IMR-90 (cell line): ENCODE results near the gene GLRA2. TPM values are rescaled to one million over a fixed set of nuclear protein-coding genes. Genes with fewer than 3 reads are reported as not detected.

ENCODE experiments used
- ATAC-seq: fragments of 200-7000 bp; cut with Tn5 transposase; 2 replicates; pipeline ENCODE4 v1.9.1; 2020; ENCODE audit warnings: low read depth, mild to moderate bottlenecking, moderate library complexity
- BruUV-seq: library from RNA; stranded (reverse); fragments of 400-500 nt; replicated peaks from 2 replicates; lab custom pipeline; 2021; lab: Mats Ljungman, UMichigan
- CTCF ChIA-PET: fragments of 300-600 bp; formaldehyde crosslinking; extraction: SDS; loops from one replicate; lab custom pipeline; 2021; ENCODE audit warnings: antibody characterized with exemption; lab: Yijun Ruan, JAX
- POLR2A ChIA-PET: fragments of 300-600 bp; sonication (Branson Sonifier 250); formaldehyde crosslinking; loops from one replicate; lab custom pipeline; 2022; ENCODE audit warnings: antibody characterized with exemption; ENCODE audit not compliant: unreplicated experiment; lab: Charles Lee
- DNase-seq: peaks from one replicate; pipeline ENCODE4 v3.0.0; 2013
- H2AFZ ChIP-seq: replicated peaks from 2 replicates; pipeline ENCODE3; 2013; ENCODE audit warnings: low read length, mild to moderate bottlenecking; ENCODE audit not compliant: poor library complexity
- H2AK5ac ChIP-seq: 2 replicates; pipeline ENCODE4 v1.6.1; 2013; ENCODE audit warnings: low read depth, low read length, inconsistent platforms
- H2AK9ac ChIP-seq: replicated peaks from 2 replicates; pipeline ENCODE3; 2013; ENCODE audit warnings: mild to moderate bottlenecking, low read depth, low read length, moderate library complexity; ENCODE audit not compliant: poor library complexity
- H2BK120ac ChIP-seq: 2 replicates; pipeline ENCODE4 v1.6.1; 2013; ENCODE audit warnings: low read depth, low read length, inconsistent platforms
- H2BK15ac ChIP-seq: 3 replicates; pipeline ENCODE4 v1.6.1; 2013; ENCODE audit warnings: low read depth, low read length, inconsistent platforms
- H2BK20ac ChIP-seq: 2 replicates; pipeline ENCODE4 v1.6.1; 2013; ENCODE audit warnings: low read depth, mild to moderate bottlenecking, inconsistent platforms, low read length, moderate library complexity
- H2BK5ac ChIP-seq: 2 replicates; pipeline ENCODE4 v1.6.1; 2013; ENCODE audit warnings: mild to moderate bottlenecking, low read depth, low read length, inconsistent platforms; ENCODE audit not compliant: poor library complexity, severe bottlenecking
- H3K14ac ChIP-seq: replicated peaks from 2 replicates; pipeline ENCODE4 v1.6.1; 2013; ENCODE audit warnings: low read depth, low read length, inconsistent platforms
- H3K18ac ChIP-seq: 2 replicates; pipeline ENCODE4 v1.6.1; 2013; ENCODE audit warnings: low read depth, low read length, control low read depth
- H3K23ac ChIP-seq: 2 replicates; pipeline ENCODE4 v1.6.1; 2013; ENCODE audit warnings: low read depth, low read length, inconsistent platforms
- H3K27ac ChIP-seq: 2 replicates; pipeline ENCODE4 v1.5.1; 2013; ENCODE audit warnings: mild to moderate bottlenecking, control low read depth, low read length; ENCODE audit not compliant: insufficient read depth
- H3K27me3 ChIP-seq: 2 replicates; pipeline ENCODE4 v1.6.1; 2013; ENCODE audit warnings: low read length; ENCODE audit not compliant: control insufficient read depth, insufficient read depth
- H3K36me3 ChIP-seq: 2 replicates; pipeline ENCODE4 v1.6.1; 2013; ENCODE audit warnings: low read length, mixed read lengths; ENCODE audit not compliant: control insufficient read depth, insufficient read depth
- H3K4ac ChIP-seq: 2 replicates; pipeline ENCODE4 v1.6.1; 2013; ENCODE audit warnings: low read depth, low read length, inconsistent platforms
- H3K4me1 ChIP-seq: 2 replicates; pipeline ENCODE4 v1.6.1; 2013; ENCODE audit warnings: low read length, mixed read lengths; ENCODE audit not compliant: control insufficient read depth, insufficient read depth
- H3K4me2 ChIP-seq: 2 replicates; pipeline ENCODE4 v1.6.1; 2013; ENCODE audit warnings: low read depth, mild to moderate bottlenecking, control low read depth, low read length, moderate library complexity
- H3K4me3 ChIP-seq: 2 replicates; pipeline ENCODE4 v1.5.1; 2013; ENCODE audit warnings: low read depth, mild to moderate bottlenecking, control low read depth, low read length, moderate library complexity; ENCODE audit not compliant: insufficient read depth
- H3K56ac ChIP-seq: 2 replicates; pipeline ENCODE4 v1.6.1; 2013; ENCODE audit warnings: low read length, inconsistent platforms; ENCODE audit not compliant: insufficient read depth; ENCODE audit errors: extremely low read depth
- H3K79me1 ChIP-seq, 2 experiments: 2 replicates each; pipeline ENCODE4 v1.6.1; 2013; ENCODE audit warnings: low read length in 2 of 2, inconsistent platforms in 1 of 2, low read depth in 1 of 2
- H3K9ac ChIP-seq: 2 replicates; pipeline ENCODE4 v1.6.1; 2013; ENCODE audit warnings: low read depth, low read length, control low read depth
- H3K9me1 ChIP-seq: 2 replicates; pipeline ENCODE4 v1.6.1; 2013; ENCODE audit warnings: low read length, inconsistent platforms; ENCODE audit not compliant: insufficient read depth
- H3K9me3 ChIP-seq: 2 replicates; pipeline ENCODE4 v1.6.1; 2013; ENCODE audit warnings: low read length; ENCODE audit not compliant: control insufficient read depth, insufficient read depth
- H4K20me1 ChIP-seq: 2 replicates; pipeline ENCODE4 v1.6.1; 2013; ENCODE audit warnings: low read length, inconsistent platforms; ENCODE audit not compliant: insufficient read depth
- H4K5ac ChIP-seq: 2 replicates; pipeline ENCODE4 v1.6.1; 2013; ENCODE audit warnings: mild to moderate bottlenecking, low read depth, low read length, control low read depth
- H4K8ac ChIP-seq, 2 experiments: 2 replicates each; pipeline ENCODE4 v1.6.1; 2013; ENCODE audit warnings: low read depth in 2 of 2, low read length in 2 of 2, control low read depth in 1 of 2, inconsistent platforms in 1 of 2
- H4K91ac ChIP-seq: 2 replicates; pipeline ENCODE4 v1.6.1; 2013; ENCODE audit warnings: low read depth, low read length, inconsistent platforms; ENCODE audit not compliant: insufficient read depth
- CEBPB ChIP-seq: IDR thresholded peaks from 2 replicates; pipeline ENCODE4 v1.6.1; 2012; ENCODE audit warnings: low read depth, low read length, improper control_type of control experiment
- CHD1 ChIP-seq: IDR thresholded peaks from 2 replicates; pipeline ENCODE4 v1.6.1; 2012; ENCODE audit warnings: low read depth, low read length, improper control_type of control experiment
- FOS ChIP-seq: fragments of 150-350 bp; IDR thresholded peaks from 2 replicates; pipeline ENCODE4 v1.6.1; 2016; ENCODE audit warnings: low read depth, low read length
- MAFK ChIP-seq: IDR thresholded peaks from 2 replicates; pipeline ENCODE4 v1.6.1; 2012; ENCODE audit warnings: low read depth, low read length, improper control_type of control experiment
- MAZ ChIP-seq: IDR thresholded peaks from 2 replicates; pipeline ENCODE4 v1.6.1; 2012; ENCODE audit warnings: low read depth, mild to moderate bottlenecking, low read length, improper control_type of control experiment, moderate library complexity, borderline replicate concordance
- MXI1 ChIP-seq: IDR thresholded peaks from 2 replicates; pipeline ENCODE4 v1.6.1; 2012; ENCODE audit warnings: low read depth, mild to moderate bottlenecking, low read length, moderate library complexity, borderline replicate concordance
- NFE2L2 ChIP-seq: fragments of 150-350 bp; IDR thresholded peaks from 2 replicates; pipeline ENCODE4 v1.6.1; 2016; ENCODE audit warnings: low read depth, mild to moderate bottlenecking, low read length
- POLR2A ChIP-seq: IDR thresholded peaks from 2 replicates; pipeline ENCODE4 v1.6.1; 2012; ENCODE audit warnings: mild to moderate bottlenecking, low read depth, low read length
- RAD21 ChIP-seq: IDR thresholded peaks from 2 replicates; pipeline ENCODE4 v1.6.1; 2012; ENCODE audit warnings: low read length, improper control_type of control experiment
- RFX5 ChIP-seq: IDR thresholded peaks from 2 replicates; pipeline ENCODE4 v1.8.0; 2012; ENCODE audit warnings: low read depth, mild to moderate bottlenecking, low read length, moderate library complexity
- SMC3 ChIP-seq: fragments of 150-350 bp; IDR thresholded peaks from 2 replicates; pipeline ENCODE4 v1.6.1; 2016; ENCODE audit warnings: low read depth, mild to moderate bottlenecking, antibody characterized with exemption, low read length, moderate library complexity
- WGBS, 2 experiments: methylation state at CpG; one replicate each; pipeline versions ENCODE4 v1.1.5 to v1.1.7; 2013; ENCODE audit warnings: missing lambda C conversion rate in 2 of 2; ENCODE audit not compliant: insufficient read length in 1 of 2; ENCODE audit errors: extremely low coverage in 2 of 2; 5-methylcytosine and 5-hydroxymethylcytosine counted together
- dilution Hi-C: fragments of 300-500 bp; cut with HindIII; formaldehyde crosslinking; loops from one replicate; pipeline ENCODE4 v1.14.3; 2018; ENCODE audit warnings: low sequenced_read_pairs; ENCODE audit not compliant: unreplicated experiment
- in situ Hi-C: fragments of 300-500 bp; cut with MboI; formaldehyde crosslinking; loops from 3 replicates; pipeline ENCODE4 v1.14.3; 2019; ENCODE audit warnings: low sequenced_read_pairs, inconsistent platforms, mixed read lengths
- intact Hi-C: fragments of 100-400 bp; cut with micrococcal nuclease; formaldehyde crosslinking; loops from 2 replicates; pipeline ENCODE4 v1.10.0; 2022
- polyA plus RNA-seq, 3 experiments: library from polyadenylated mRNA; depleted of rRNA; stranded (reverse); fragments of >200 nt; gene quantifications; 2 replicates each; pipeline ENCODE4 v1.2.3, GENCODE V29; 2012; ENCODE audit warnings: low replicate concordance in 1 of 3
- total RNA-seq: library from RNA; depleted of rRNA; stranded (reverse); fragments of >200 nt; gene quantifications from 2 replicates; pipeline ENCODE4 v1.2.3, GENCODE V29; 2012
- TF ChIP-seq, protein P1 (sequence below): fragments of 150-350 bp; IDR thresholded peaks from 2 replicates; pipeline ENCODE4 v1.6.1; 2017; ENCODE audit warnings: mild to moderate bottlenecking, antibody characterized with exemption, low read length, low read depth
- TF ChIP-seq, protein P2 (sequence below): fragments of 150-350 bp; IDR thresholded peaks from 2 replicates; pipeline ENCODE4 v1.6.1; 2016; ENCODE audit warnings: low read depth, mild to moderate bottlenecking, low read length, moderate library complexity, borderline replicate concordance
- TF ChIP-seq, protein P3 (sequence below): conservative IDR thresholded peaks from 2 replicates; pipeline ENCODE4 v1.5.1; 2012; ENCODE audit warnings: mild to moderate bottlenecking, low read depth, low read length, improper control_type of control experiment

Gene GLRA2
- total and polyA plus RNA-seq, 2 of the 4 experiments (the other 2 are of a cell fraction), result not detected

DNA sequence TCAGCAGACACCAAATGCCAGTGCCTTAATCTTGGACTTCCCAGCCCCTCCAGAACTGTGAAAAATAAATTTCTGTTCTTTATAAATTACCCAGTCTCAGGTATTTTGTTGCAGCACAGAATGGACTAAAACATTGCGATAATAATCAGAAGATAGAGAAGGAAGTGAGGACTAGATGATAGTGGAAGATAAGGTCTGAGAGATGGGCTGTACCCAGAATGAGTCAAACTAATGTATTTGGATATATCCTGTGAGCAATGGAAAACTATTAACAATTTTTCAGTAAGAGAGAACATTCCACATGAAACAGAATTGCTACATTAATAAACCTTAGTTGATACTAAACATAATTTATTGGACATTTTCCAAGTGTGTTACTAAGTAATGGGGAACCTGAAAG is 250.2 kb downstream of the GLRA2 start:
- no TSS peak for BruUV-seq

More for the DNA sequence above, 250.2 kb downstream of the GLRA2 start:
- ChIA-PET POLR2A (no interaction called here), CTCF (no interaction called here)
- intact Hi-C loops (no loop called here), in situ Hi-C loops (no loop called here), dilution Hi-C loops (no loop called here)
- no peak overlapping the region for H3K4ac ChIP-seq
- no peak for DNase-seq
- no peak overlapping the region for H2BK120ac ChIP-seq
- no peaks in the 10 kb centered on the region; the same call in 1 of the 2 replicates for H3K4me1 ChIP-seq
- H3K4me3 ChIP-seq, result no peak overlapping the region
- no peaks in the 10 kb centered on the region for H4K20me1 ChIP-seq
- no peaks in the 10 kb centered on the region for H3K79me1 ChIP-seq
- ATAC-seq, result no peak
- H3K9ac ChIP-seq, result no peak overlapping the region
- no peak overlapping the region for H2AK5ac ChIP-seq
- H3K4me2 ChIP-seq, result no peak overlapping the region
- H3K56ac ChIP-seq, result no peak overlapping the region
- no peak overlapping the region for H3K14ac ChIP-seq
- no peaks in the 10 kb centered on the region for H3K36me3 ChIP-seq
- no peak overlapping the region for H2BK5ac ChIP-seq
- no peak overlapping the region for H3K27ac ChIP-seq
- no peak overlapping the region for H2BK20ac ChIP-seq
- 0 out of 2 replicates have a peak, but pooled peaks cover 2% of the 10 kb centered on the region for H3K9me1 ChIP-seq
- H3K27me3 ChIP-seq, result no peaks in the 10 kb centered on the region
- no peak overlapping the region for H2AFZ ChIP-seq
- H3K23ac ChIP-seq, result no peak overlapping the region
- no peak overlapping the region for H4K91ac ChIP-seq
- TF ChIP-seq RAD21 (no peak), RFX5 (no peak), CEBPB (no peak), MAFK (no peak), FOS (no peak), POLR2A (no peak), MXI1 (no peak), NFE2L2 (no peak), SMC3 (no peak), CHD1 (no peak), MAZ (no peak)
- TF ChIP-seq, protein P1, sequence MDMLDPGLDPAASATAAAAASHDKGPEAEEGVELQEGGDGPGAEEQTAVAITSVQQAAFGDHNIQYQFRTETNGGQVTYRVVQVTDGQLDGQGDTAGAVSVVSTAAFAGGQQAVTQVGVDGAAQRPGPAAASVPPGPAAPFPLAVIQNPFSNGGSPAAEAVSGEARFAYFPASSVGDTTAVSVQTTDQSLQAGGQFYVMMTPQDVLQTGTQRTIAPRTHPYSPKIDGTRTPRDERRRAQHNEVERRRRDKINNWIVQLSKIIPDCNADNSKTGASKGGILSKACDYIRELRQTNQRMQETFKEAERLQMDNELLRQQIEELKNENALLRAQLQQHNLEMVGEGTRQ, result no peak
- TF ChIP-seq, protein P2, sequence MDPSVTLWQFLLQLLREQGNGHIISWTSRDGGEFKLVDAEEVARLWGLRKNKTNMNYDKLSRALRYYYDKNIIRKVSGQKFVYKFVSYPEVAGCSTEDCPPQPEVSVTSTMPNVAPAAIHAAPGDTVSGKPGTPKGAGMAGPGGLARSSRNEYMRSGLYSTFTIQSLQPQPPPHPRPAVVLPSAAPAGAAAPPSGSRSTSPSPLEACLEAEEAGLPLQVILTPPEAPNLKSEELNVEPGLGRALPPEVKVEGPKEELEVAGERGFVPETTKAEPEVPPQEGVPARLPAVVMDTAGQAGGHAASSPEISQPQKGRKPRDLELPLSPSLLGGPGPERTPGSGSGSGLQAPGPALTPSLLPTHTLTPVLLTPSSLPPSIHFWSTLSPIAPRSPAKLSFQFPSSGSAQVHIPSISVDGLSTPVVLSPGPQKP, result no peak
- TF ChIP-seq, protein P3, sequence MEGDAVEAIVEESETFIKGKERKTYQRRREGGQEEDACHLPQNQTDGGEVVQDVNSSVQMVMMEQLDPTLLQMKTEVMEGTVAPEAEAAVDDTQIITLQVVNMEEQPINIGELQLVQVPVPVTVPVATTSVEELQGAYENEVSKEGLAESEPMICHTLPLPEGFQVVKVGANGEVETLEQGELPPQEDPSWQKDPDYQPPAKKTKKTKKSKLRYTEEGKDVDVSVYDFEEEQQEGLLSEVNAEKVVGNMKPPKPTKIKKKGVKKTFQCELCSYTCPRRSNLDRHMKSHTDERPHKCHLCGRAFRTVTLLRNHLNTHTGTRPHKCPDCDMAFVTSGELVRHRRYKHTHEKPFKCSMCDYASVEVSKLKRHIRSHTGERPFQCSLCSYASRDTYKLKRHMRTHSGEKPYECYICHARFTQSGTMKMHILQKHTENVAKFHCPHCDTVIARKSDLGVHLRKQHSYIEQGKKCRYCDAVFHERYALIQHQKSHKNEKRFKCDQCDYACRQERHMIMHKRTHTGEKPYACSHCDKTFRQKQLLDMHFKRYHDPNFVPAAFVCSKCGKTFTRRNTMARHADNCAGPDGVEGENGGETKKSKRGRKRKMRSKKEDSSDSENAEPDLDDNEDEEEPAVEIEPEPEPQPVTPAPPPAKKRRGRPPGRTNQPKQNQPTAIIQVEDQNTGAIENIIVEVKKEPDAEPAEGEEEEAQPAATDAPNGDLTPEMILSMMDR, result no peak
- no peak overlapping the region for H4K5ac ChIP-seq
- H3K18ac ChIP-seq, result no peak overlapping the region
- H2BK15ac ChIP-seq, result no peak overlapping the region
- no peak overlapping the region for H4K8ac ChIP-seq
- no peaks in the 10 kb centered on the region for H3K9me3 ChIP-seq
- H2AK9ac ChIP-seq, result no peak overlapping the region
- no CpG with 5 or more reads among the region's 1 CpG for WGBS, 2 experiments
